Right lobe of liver (tissue), 4 donors: Measurements from ENCODE around the gene SIPA1.

Experiments used
- CTCF ChIP-seq, 4 donors: fragments of 200-600 bp in 3 of 4; fragments of 450-650 bp in 1 of 4; IDR thresholded peaks; one replicate each; pipeline versions ENCODE4 v1.5.1 to v1.8.0; 2016 to 2022; ENCODE audit warnings: antibody characterized with exemption in 4 of 4, mild to moderate bottlenecking in 2 of 4
- POLR2A ChIP-seq: fragments of 450-650 bp; IDR thresholded peaks from one replicate; pipeline ENCODE4 v1.6.1; 2017; ENCODE audit warnings: antibody characterized with exemption, mild to moderate bottlenecking
- donor health status: DM: no; HTN: no; CAD: no.
- donor health status: DM: no; HTN: no; CAD: no.
- donor health status: DM: no; HTN: yes; CAD: no.

- TF ChIP-seq CTCF (IDR thresholded peaks at IDR 0.05) = no peak
- no peak for TF ChIP-seq POLR2A
Observed at GRCh38 chr11:65650547-65651338, 12.8 kb downstream of the SIPA1 start.
